H9 (cell line): ENCODE data around the gene MAML3. TPM values are rescaled to one million over a fixed set of nuclear protein-coding genes. Genes with fewer than 3 reads are reported as not detected.
A peak's percentile ranks its signal among the peaks of the same experiment; 100 is the strongest.

Experiments used
- DNase-seq: peaks from one replicate; pipeline ENCODE4 v3.0.0-alpha.2; 2017
- H2AFZ ChIP-seq: one replicate; pipeline ENCODE4 v1.6.1; 2013; ENCODE audit warnings: mild to moderate bottlenecking, low read length, control low read depth, moderate library complexity
- H2AK5ac ChIP-seq: 2 replicates; pipeline ENCODE4 v1.6.1; 2013; ENCODE audit warnings: low read length, control low read depth, mixed read lengths; ENCODE audit not compliant: insufficient read length
- H2BK120ac ChIP-seq: one replicate; pipeline ENCODE4 v1.6.1; 2013; ENCODE audit warnings: low read depth, mild to moderate bottlenecking, low read length, control low read depth, inconsistent platforms; ENCODE audit not compliant: poor library complexity, severe bottlenecking
- H2BK12ac ChIP-seq: 2 replicates; pipeline ENCODE4 v1.6.1; 2013; ENCODE audit warnings: low read length, control low read depth, mixed read lengths, low read depth; ENCODE audit not compliant: insufficient read length
- H2BK15ac ChIP-seq: 2 replicates; pipeline ENCODE4 v1.6.1; 2013; ENCODE audit warnings: low read depth, low read length, control low read depth
- H2BK20ac ChIP-seq: one replicate; pipeline ENCODE4 v1.6.1; 2013; ENCODE audit warnings: low read depth, mild to moderate bottlenecking, low read length, control low read depth, inconsistent platforms; ENCODE audit not compliant: poor library complexity, severe bottlenecking
- H2BK5ac ChIP-seq: 2 replicates; pipeline ENCODE4 v1.6.1; 2013; ENCODE audit warnings: low read length, control low read depth, mixed read lengths; ENCODE audit not compliant: insufficient read length
- H3K14ac ChIP-seq: 2 replicates; pipeline ENCODE4 v1.6.1; 2013; ENCODE audit warnings: low read length, control low read depth; ENCODE audit not compliant: insufficient read depth
- H3K18ac ChIP-seq: 2 replicates; pipeline ENCODE4 v1.6.1; 2013; ENCODE audit warnings: low read depth, mild to moderate bottlenecking, mixed read lengths, low read length, control low read depth; ENCODE audit not compliant: insufficient read length
- H3K23ac ChIP-seq: 2 replicates; pipeline ENCODE4 v1.6.1; 2013; ENCODE audit warnings: low read length, control low read depth, mixed read lengths, low read depth; ENCODE audit not compliant: insufficient read length
- H3K23me2 ChIP-seq: 2 replicates; pipeline ENCODE4 v1.6.1; 2013; ENCODE audit warnings: low read depth, mild to moderate bottlenecking, mixed read lengths, low read length, control low read depth; ENCODE audit not compliant: insufficient read length, poor library complexity, severe bottlenecking
- H3K27ac ChIP-seq: 2 replicates; pipeline ENCODE4 v1.5.1; 2013; ENCODE audit warnings: low read length, control low read depth, mixed read lengths, low read depth; ENCODE audit not compliant: insufficient read length
- H3K27me3 ChIP-seq: 2 replicates; pipeline ENCODE4 v1.6.1; 2013; ENCODE audit warnings: low read length, control low read depth, inconsistent platforms; ENCODE audit not compliant: insufficient read depth
- H3K4ac ChIP-seq: 2 replicates; pipeline ENCODE4 v1.6.1; 2013; ENCODE audit warnings: low read depth, mild to moderate bottlenecking, control low read depth, inconsistent platforms, low read length, moderate library complexity
- H3K4me1 ChIP-seq: 2 replicates; pipeline ENCODE4 v1.6.1; 2013; ENCODE audit warnings: low read length, control low read depth, inconsistent platforms; ENCODE audit not compliant: insufficient read depth
- H3K4me2 ChIP-seq: 2 replicates; pipeline ENCODE4 v1.6.1; 2013; ENCODE audit warnings: low read length, control low read depth, mixed read lengths; ENCODE audit not compliant: insufficient read length, insufficient read depth
- H3K56ac ChIP-seq: 2 replicates; pipeline ENCODE4 v1.6.1; 2013; ENCODE audit warnings: low read depth, mild to moderate bottlenecking, mixed read lengths, low read length, control low read depth; ENCODE audit not compliant: insufficient read length
- H3K79me1 ChIP-seq: 2 replicates; pipeline ENCODE4 v1.6.1; 2013; ENCODE audit warnings: low read depth, mild to moderate bottlenecking, moderate library complexity, low read length, control low read depth, inconsistent platforms; ENCODE audit not compliant: insufficient read depth, poor library complexity, severe bottlenecking
- H3K79me2 ChIP-seq: 2 replicates; pipeline ENCODE4 v1.6.1; 2013; ENCODE audit warnings: low read length, control low read depth, inconsistent platforms; ENCODE audit not compliant: insufficient read depth
- H3K9ac ChIP-seq: 2 replicates; pipeline ENCODE4 v1.6.1; 2013; ENCODE audit warnings: low read length, control low read depth, mixed read lengths; ENCODE audit not compliant: insufficient read length; ENCODE audit errors: extremely low read depth
- H3K9me3 ChIP-seq: one replicate; pipeline ENCODE4 v1.6.1; 2013; ENCODE audit warnings: low read depth, low read length, inconsistent platforms; ENCODE audit not compliant: control insufficient read depth
- H3T11ph ChIP-seq: one replicate; pipeline ENCODE4 v1.6.1; 2013; ENCODE audit warnings: mild to moderate bottlenecking, low read length, control low read depth, inconsistent platforms
- H4K20me1 ChIP-seq: one replicate; pipeline ENCODE4 v1.6.1; 2013; ENCODE audit not compliant: control insufficient read depth, insufficient read length, insufficient read depth
- H4K5ac ChIP-seq: 2 replicates; pipeline ENCODE4 v1.6.1; 2013; ENCODE audit warnings: low read depth, mild to moderate bottlenecking, mixed read lengths, low read length, control low read depth; ENCODE audit not compliant: insufficient read length
- H4K8ac ChIP-seq: replicated peaks from 2 replicates; pipeline ENCODE4 v1.6.1; 2013; ENCODE audit warnings: low read length, control low read depth, mixed read lengths, low read depth; ENCODE audit not compliant: insufficient read length
- H4K91ac ChIP-seq: 2 replicates; pipeline ENCODE4 v1.6.1; 2013; ENCODE audit warnings: low read depth, mild to moderate bottlenecking, moderate library complexity, mixed read lengths, low read length, control low read depth; ENCODE audit not compliant: insufficient read length
- H3K27ac Mint-ChIP-seq, 3 experiments: 2 replicates in 2 of 3; 3 replicates in 1 of 3; pipeline ENCODE4 v1.8.0; 2020 to 2021; ENCODE audit warnings: mixed read lengths in 3 of 3, mild to moderate bottlenecking in 1 of 3, moderate library complexity in 1 of 3
- H3K27me3 Mint-ChIP-seq: 2 replicates; pipeline ENCODE4 v1.8.0; 2021; ENCODE audit warnings: low read depth, mild to moderate bottlenecking, moderate library complexity, mixed read lengths
- H3K36me3 Mint-ChIP-seq, 3 experiments: 2 replicates in 2 of 3; 3 replicates in 1 of 3; pipeline ENCODE4 v1.8.0; 2020 to 2021; ENCODE audit warnings: low read depth in 3 of 3, mixed read lengths in 3 of 3; ENCODE audit not compliant: insufficient read depth in 1 of 3
- H3K4me1 Mint-ChIP-seq, 2 experiments: 2 replicates each; pipeline ENCODE4 v1.8.0; 2020; ENCODE audit warnings: mixed read lengths in 2 of 2
- H3K4me3 Mint-ChIP-seq, 2 experiments: 2 replicates in 1 of 2; 3 replicates in 1 of 2; pipeline ENCODE4 v1.8.0; 2020 to 2021; ENCODE audit warnings: mild to moderate bottlenecking in 2 of 2, mixed read lengths in 2 of 2, moderate library complexity in 1 of 2
- H3K9me3 Mint-ChIP-seq, 2 experiments: 2 replicates in 1 of 2; 3 replicates in 1 of 2; pipeline ENCODE4 v1.8.0; 2020; ENCODE audit warnings: mild to moderate bottlenecking in 2 of 2, mixed read lengths in 2 of 2, moderate library complexity in 1 of 2
- WGBS: extraction: QIAGEN DNeasy Blood & Tissue Kit; methylation state at CpG from one replicate; pipeline ENCODE4 v1.1.7; 2013; ENCODE audit warnings: missing lambda C conversion rate, low lambda C conversion rate, mixed read lengths; ENCODE audit not compliant: insufficient read length; ENCODE audit errors: extremely low coverage; 5-methylcytosine and 5-hydroxymethylcytosine counted together
- total RNA-seq: library from RNA; stranded (reverse); gene quantifications from 2 replicates; pipeline ENCODE4 v1.2.1, GENCODE V29; 2021
- TF ChIP-seq, protein P1 (sequence below): fragments of 200-600 bp; sonication (generic); conservative IDR thresholded peaks from 3 replicates; pipeline ENCODE4 v1.8.0; 2021; ENCODE audit warnings: antibody characterized with exemption, mild to moderate bottlenecking

MAML3 gene
- total RNA-seq, 1 experiment from 2014 or later = 3.9 TPM

DNA sequence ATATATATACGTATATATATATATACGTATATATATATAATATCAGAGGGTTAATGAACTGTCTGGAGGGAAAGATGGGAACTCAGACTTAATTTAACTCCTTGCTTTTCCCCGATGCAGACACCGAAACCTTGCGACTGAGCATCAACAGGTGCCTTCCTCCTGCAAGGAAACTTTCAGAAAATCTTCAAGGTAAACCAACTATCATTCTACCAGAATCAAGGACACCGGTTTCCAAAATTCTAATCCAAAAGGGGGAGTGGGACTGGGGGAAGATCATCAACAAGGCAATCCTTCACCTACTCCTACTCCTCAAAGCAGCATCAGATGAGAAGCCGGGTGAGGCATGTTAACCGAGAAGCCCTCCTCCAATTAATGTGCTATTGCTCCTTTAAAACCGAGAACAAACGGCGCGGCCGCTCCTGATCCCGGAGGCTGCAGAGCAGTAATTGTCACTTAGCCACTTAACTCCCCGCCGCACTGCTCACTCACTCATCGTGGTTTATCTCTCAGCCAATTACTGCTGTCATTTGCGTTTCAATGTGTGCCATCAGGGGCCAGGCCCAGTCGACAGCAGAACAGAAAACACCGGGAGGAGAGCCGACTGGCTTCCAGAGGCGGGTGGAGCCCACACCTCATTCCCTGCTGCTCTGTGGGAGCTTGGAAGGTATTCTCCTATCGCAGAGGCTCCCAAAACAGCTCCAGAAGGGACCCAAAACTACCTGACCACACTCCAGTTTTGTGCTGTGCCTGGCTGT lies 61.7 kb downstream of the MAML3 start:
- no peak overlapping the region for H3K18ac ChIP-seq
- no peak overlapping the region for H3K9ac ChIP-seq
- H2BK12ac ChIP-seq = no peak overlapping the region
- no peak overlapping the region for H3K4ac ChIP-seq
- no peak overlapping the region for H2BK20ac ChIP-seq
- Mint-ChIP-seq H3K27me3 (no peaks in the 10 kb centered on the region), H3K27ac (peak overlapping the region; percentile 14 to 85 (median 68); a peak in 5 of 7 replicates), H3K4me1 (peaks cover 56% of the 10 kb centered on the region in 2 experiments), H3K36me3 (no peaks in the 10 kb centered on the region), H3K9me3 (no peaks in the 10 kb centered on the region), H3K4me3 (peak overlapping the region; percentile 48 to 49)
- no peaks in the 10 kb centered on the region for H3K9me3 ChIP-seq
- H3K56ac ChIP-seq = no peak overlapping the region
- peaks cover 22% of the 10 kb centered on the region; the same call in 1 of the 2 replicates for H3K4me1 ChIP-seq
- H4K91ac ChIP-seq = no peak overlapping the region
- no peaks in the 10 kb centered on the region for H4K20me1 ChIP-seq
- H4K5ac ChIP-seq = no peak overlapping the region
- H2BK120ac ChIP-seq = no peak overlapping the region
- H3K14ac ChIP-seq = no peak overlapping the region
- WGBS = no CpG with 5 or more reads among the region's 23 CpGs
- no peak overlapping the region for H4K8ac ChIP-seq
- H2AK5ac ChIP-seq = no peak overlapping the region
- H3T11ph ChIP-seq = no peak overlapping the region
- no peaks in the 10 kb centered on the region for H3K79me2 ChIP-seq
- no peaks in the 10 kb centered on the region for H3K27me3 ChIP-seq
- H3K79me1 ChIP-seq = no peaks in the 10 kb centered on the region
- TF ChIP-seq, protein P1, sequence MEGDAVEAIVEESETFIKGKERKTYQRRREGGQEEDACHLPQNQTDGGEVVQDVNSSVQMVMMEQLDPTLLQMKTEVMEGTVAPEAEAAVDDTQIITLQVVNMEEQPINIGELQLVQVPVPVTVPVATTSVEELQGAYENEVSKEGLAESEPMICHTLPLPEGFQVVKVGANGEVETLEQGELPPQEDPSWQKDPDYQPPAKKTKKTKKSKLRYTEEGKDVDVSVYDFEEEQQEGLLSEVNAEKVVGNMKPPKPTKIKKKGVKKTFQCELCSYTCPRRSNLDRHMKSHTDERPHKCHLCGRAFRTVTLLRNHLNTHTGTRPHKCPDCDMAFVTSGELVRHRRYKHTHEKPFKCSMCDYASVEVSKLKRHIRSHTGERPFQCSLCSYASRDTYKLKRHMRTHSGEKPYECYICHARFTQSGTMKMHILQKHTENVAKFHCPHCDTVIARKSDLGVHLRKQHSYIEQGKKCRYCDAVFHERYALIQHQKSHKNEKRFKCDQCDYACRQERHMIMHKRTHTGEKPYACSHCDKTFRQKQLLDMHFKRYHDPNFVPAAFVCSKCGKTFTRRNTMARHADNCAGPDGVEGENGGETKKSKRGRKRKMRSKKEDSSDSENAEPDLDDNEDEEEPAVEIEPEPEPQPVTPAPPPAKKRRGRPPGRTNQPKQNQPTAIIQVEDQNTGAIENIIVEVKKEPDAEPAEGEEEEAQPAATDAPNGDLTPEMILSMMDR = no peak
- no peak overlapping the region for H2AFZ ChIP-seq
- H3K27ac ChIP-seq = no peak overlapping the region
- H2BK15ac ChIP-seq = no peak overlapping the region
- H3K23me2 ChIP-seq = no peaks in the 10 kb centered on the region
- H3K4me2 ChIP-seq = peak overlapping the region; percentile 31
- H3K23ac ChIP-seq = no peak overlapping the region
- peak; percentile 81 for DNase-seq
- no peak overlapping the region for H2BK5ac ChIP-seq
